ENCODE data around the gene ARMC10. TPM values are rescaled to one million over a fixed set of nuclear protein-coding genes. Genes with fewer than 3 reads are reported as not detected.

ARMC10 gene
- total and polyA plus RNA-seq, 2 donors (not counting 3 experiments of a cell fraction or from before 2014, with no cell fraction given), result 16.6 to 39.2 TPM

DNA sequence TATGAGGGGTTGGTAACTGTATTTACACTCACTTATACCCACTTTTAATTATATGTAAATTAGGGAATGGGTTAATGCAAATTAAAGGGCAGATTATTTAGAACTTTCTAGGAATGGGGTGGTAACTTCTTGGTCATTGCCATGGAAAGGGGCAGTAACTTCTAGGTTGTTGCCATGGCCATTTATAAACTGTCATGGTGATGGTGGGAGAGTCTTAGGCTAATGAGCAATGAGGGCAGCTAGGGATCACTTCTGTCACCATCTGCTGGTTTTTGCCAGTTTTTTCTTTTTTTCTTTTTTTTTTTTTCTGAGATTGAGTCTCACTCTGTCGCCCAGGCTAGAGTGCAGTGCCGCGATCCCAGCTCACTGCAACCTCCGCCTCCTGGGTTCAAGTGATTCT is 40.8 kb downstream of the ARMC10 start:
- no peaks in the 10 kb centered on the region for H3K9me1 ChIP-seq (replicated peaks; ENCODE audit: control insufficient read depth, extremely low read depth, insufficient read depth, low read length)
- H3K79me2 ChIP-seq (ENCODE audit: control insufficient read depth, insufficient read depth, low read length), result no peaks in the 10 kb centered on the region
- CTCF ChIA-PET, result no interaction called here
- dilution Hi-C loops (cut with MboI; ENCODE audit: extremely low pct_ligation_motif_present, low sequenced_read_pairs) (no loop called here), intact Hi-C loops (cut with micrococcal nuclease) (no loop called here)
- H2AFZ ChIP-seq (ENCODE audit: low read depth, low read length), result no peak overlapping the region
- DNase-seq (ENCODE audit: low read depth, low spot score) (no peak), FAIRE-seq (no peak)
- H3K9me3 ChIP-seq (replicated peaks; ENCODE audit: control insufficient read depth, insufficient read depth, low read length), result no peaks in the 10 kb centered on the region
- POLR2A ChIA-PET, result no interaction called here
- no TSS peak for BruUV-seq (replicated peaks)
- H3K27ac ChIP-seq (ENCODE audit: insufficient read depth, low read depth, low read length), result no peak overlapping the region
- peaks cover 0 to 3% of the 10 kb centered on the region in 2 experiments for H3K36me3 ChIP-seq (ENCODE audit: control insufficient read depth in 2 of 2, extremely low read depth in 1 of 2, insufficient read depth in 2 of 2, low read length in 2 of 2)
- H3K27me3 ChIP-seq (ENCODE audit: control insufficient read depth in 2 of 2, insufficient read depth in 2 of 2, low read length in 2 of 2), result no peaks in the 10 kb centered on the region
- TF ChIP-seq POLR2A (IDR thresholded peaks at IDR 0.05; ENCODE audit: low read depth, low read length), result no peak
- TF ChIP-seq MYC (IDR thresholded peaks at IDR 0.05; ENCODE audit: low read depth, low read length), result no peak
- TF ChIP-seq JUN (IDR thresholded peaks at IDR 0.05; ENCODE audit: borderline replicate concordance, insufficient read depth, insufficient read length, low read depth), result no peak
- TF ChIP-seq EZH2 (IDR thresholded peaks at IDR 0.05; ENCODE audit: borderline replicate concordance, low read depth, low read length, severe bottlenecking), result no peak
- no peak for TF ChIP-seq GATA2 (IDR thresholded peaks at IDR 0.05; ENCODE audit: insufficient read depth, insufficient read length, low read depth, low read length)
- TF ChIP-seq, protein P1, sequence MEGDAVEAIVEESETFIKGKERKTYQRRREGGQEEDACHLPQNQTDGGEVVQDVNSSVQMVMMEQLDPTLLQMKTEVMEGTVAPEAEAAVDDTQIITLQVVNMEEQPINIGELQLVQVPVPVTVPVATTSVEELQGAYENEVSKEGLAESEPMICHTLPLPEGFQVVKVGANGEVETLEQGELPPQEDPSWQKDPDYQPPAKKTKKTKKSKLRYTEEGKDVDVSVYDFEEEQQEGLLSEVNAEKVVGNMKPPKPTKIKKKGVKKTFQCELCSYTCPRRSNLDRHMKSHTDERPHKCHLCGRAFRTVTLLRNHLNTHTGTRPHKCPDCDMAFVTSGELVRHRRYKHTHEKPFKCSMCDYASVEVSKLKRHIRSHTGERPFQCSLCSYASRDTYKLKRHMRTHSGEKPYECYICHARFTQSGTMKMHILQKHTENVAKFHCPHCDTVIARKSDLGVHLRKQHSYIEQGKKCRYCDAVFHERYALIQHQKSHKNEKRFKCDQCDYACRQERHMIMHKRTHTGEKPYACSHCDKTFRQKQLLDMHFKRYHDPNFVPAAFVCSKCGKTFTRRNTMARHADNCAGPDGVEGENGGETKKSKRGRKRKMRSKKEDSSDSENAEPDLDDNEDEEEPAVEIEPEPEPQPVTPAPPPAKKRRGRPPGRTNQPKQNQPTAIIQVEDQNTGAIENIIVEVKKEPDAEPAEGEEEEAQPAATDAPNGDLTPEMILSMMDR (IDR thresholded peaks at IDR 0.05; ENCODE audit: extremely low read depth in 1 of 2, insufficient read depth in 1 of 2, low read depth in 1 of 2, low read length in 2 of 2), result no peak
- TF ChIP-seq POLR2AphosphoS5 (IDR thresholded peaks at IDR 0.05; ENCODE audit: insufficient read depth, low read depth, low read length), result no peak
- TF ChIP-seq, protein P2, sequence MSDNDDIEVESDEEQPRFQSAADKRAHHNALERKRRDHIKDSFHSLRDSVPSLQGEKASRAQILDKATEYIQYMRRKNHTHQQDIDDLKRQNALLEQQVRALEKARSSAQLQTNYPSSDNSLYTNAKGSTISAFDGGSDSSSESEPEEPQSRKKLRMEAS (IDR thresholded peaks at IDR 0.05; ENCODE audit: insufficient read depth, insufficient read length), result no peak
- no peak for TF ChIP-seq FOS (IDR thresholded peaks at IDR 0.05; ENCODE audit: borderline replicate concordance, insufficient read depth, low read length)
- no peak overlapping the region for H3K9ac ChIP-seq (replicated peaks; ENCODE audit: extremely low read depth, insufficient read depth, low read length)
- H3K4me3 ChIP-seq (replicated peaks in 1 of 3; ENCODE audit: insufficient read depth in 1 of 3, low read depth in 1 of 3, low read length in 3 of 3), result no peak overlapping the region
- H3K4me1 ChIP-seq (ENCODE audit: control insufficient read depth, extremely low read depth, insufficient read depth, low read length), result no peaks in the 10 kb centered on the region
- no peak overlapping the region for H3K4me2 ChIP-seq (ENCODE audit: insufficient read depth, low read length)
- no peaks in the 10 kb centered on the region for H4K20me1 ChIP-seq (replicated peaks; ENCODE audit: control insufficient read depth, extremely low read depth, insufficient read depth, low read length)

Data from endothelial cell of umbilical vein (primary cell).